Measurements from ENCODE around the gene COL21A1.

DNA sequence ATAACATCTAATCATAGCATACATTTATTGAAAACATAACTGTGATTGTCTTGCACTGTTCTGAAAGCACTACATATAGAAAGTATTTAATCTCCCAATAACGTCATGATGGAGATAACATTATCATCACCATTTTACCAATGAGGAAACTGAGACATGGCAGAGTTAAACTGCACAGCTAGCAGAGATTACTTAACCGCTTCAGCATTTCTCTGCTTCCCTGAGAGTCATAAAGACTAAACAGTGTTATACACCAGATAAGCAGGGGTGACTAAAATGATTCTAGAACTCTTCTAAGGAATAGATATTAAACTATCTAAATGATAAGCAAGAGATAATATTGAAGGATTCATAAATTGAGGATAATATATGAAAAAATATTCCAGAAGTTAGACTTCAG lies 188.7 kb downstream of the COL21A1 start:
- TF ChIP-seq, protein P1, sequence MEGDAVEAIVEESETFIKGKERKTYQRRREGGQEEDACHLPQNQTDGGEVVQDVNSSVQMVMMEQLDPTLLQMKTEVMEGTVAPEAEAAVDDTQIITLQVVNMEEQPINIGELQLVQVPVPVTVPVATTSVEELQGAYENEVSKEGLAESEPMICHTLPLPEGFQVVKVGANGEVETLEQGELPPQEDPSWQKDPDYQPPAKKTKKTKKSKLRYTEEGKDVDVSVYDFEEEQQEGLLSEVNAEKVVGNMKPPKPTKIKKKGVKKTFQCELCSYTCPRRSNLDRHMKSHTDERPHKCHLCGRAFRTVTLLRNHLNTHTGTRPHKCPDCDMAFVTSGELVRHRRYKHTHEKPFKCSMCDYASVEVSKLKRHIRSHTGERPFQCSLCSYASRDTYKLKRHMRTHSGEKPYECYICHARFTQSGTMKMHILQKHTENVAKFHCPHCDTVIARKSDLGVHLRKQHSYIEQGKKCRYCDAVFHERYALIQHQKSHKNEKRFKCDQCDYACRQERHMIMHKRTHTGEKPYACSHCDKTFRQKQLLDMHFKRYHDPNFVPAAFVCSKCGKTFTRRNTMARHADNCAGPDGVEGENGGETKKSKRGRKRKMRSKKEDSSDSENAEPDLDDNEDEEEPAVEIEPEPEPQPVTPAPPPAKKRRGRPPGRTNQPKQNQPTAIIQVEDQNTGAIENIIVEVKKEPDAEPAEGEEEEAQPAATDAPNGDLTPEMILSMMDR (IDR thresholded peaks at IDR 0.05; ENCODE audit: borderline replicate concordance, extremely low read depth, low read length, poor library complexity, severe bottlenecking), result no peak
- no peak for TF ChIP-seq EZH2 (IDR thresholded peaks at IDR 0.05; ENCODE audit: borderline replicate concordance, low read depth, low read length, severe bottlenecking)

All from DND-41 (cell line).